Measurements from ENCODE around the gene TRIM40. TPM values are rescaled to one million over a fixed set of nuclear protein-coding genes. Genes with fewer than 3 reads are reported as not detected.

Gene TRIM40
- total and polyA plus RNA-seq, 2 of the 13 experiments (the other 11 are each of a cell fraction or from before 2014, with no cell fraction given): 0.58 TPM; not detected in 1

GRCh38 chr6:30101444-30102413 is 34.2 kb upstream of the TRIM40 start (continued):
- TF ChIP-seq CTCF (CRISPR knock-in tag; IDR thresholded peaks at IDR 0.05) (peak; percentile 74), SRY (CRISPR knock-in tag; IDR thresholded peaks at IDR 0.05) (peak; percentile 59; the same call in 1 of the 2 replicates), KDM4B (CRISPR knock-in tag; IDR thresholded peaks at IDR 0.05) (peak; percentile 23; the same call in 1 of the 2 replicates), ETV5 (CRISPR knock-in tag; IDR thresholded peaks at IDR 0.05; ENCODE audit: borderline replicate concordance) (peak; percentile 69), JUNB (CRISPR knock-in tag; IDR thresholded peaks at IDR 0.05; ENCODE audit: borderline replicate concordance) (no peak), ZKSCAN1 (IDR thresholded peaks at IDR 0.05; ENCODE audit: low read length) (no peak), SETDB1 (CRISPR knock-in tag; IDR thresholded peaks at IDR 0.05; ENCODE audit: borderline replicate concordance) (no peak), ZNF646 (CRISPR knock-in tag; IDR thresholded peaks at IDR 0.05) (no peak; the same call in 1 of the 2 replicates), CCAR2 (optimal IDR thresholded peaks at IDR 0.05; ENCODE audit: low read depth, low read length) (no peak), ZNF484 (CRISPR knock-in tag; IDR thresholded peaks at IDR 0.05; ENCODE audit: borderline replicate concordance, low read depth) (no peak), ZNF639 (CRISPR knock-in tag; conservative IDR thresholded peaks at IDR 0.05) (peak; percentile 40; the same call in 1 of the 2 replicates)
- TF ChIP-seq, protein P1, sequence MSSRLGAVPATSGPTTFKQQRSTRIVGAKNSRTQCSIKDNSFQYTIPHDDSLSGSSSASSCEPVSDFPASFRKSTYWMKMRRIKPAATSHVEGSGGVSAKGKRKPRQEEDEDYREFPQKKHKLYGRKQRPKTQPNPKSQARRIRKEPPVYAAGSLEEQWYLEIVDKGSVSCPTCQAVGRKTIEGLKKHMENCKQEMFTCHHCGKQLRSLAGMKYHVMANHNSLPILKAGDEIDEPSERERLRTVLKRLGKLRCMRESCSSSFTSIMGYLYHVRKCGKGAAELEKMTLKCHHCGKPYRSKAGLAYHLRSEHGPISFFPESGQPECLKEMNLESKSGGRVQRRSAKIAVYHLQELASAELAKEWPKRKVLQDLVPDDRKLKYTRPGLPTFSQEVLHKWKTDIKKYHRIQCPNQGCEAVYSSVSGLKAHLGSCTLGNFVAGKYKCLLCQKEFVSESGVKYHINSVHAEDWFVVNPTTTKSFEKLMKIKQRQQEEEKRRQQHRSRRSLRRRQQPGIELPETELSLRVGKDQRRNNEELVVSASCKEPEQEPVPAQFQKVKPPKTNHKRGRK (CRISPR knock-in tag; IDR thresholded peaks at IDR 0.05): no peak; the same call in 1 of the 2 replicates
- TF ChIP-seq, protein P2, sequence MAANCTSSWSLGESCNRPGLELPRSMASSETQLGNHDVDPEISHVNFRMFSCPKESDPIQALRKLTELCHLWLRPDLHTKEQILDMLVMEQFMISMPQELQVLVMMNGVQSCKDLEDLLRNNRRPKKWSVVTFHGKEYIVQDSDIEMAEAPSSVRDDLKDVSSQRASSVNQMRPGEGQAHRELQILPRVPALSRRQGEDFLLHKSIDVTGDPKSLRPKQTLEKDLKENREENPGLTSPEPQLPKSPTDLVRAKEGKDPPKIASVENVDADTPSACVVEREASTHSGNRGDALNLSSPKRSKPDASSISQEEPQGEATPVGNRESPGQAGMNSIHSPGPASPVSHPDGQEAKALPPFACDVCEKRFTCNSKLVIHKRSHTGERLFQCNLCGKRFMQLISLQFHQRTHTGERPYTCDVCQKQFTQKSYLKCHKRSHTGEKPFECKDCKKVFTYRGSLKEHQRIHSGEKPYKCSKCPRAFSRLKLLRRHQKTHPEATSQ (CRISPR knock-in tag; IDR thresholded peaks at IDR 0.05; ENCODE audit: borderline replicate concordance): peak; percentile 65; the same call in 1 of the 2 replicates

All from HepG2 (cell line).